HEK293T (cell line): ENCODE results near the gene EDN1.

Experiments
- ARNT ChIP-seq: fragments of 450-650 bp; IDR thresholded peaks from 2 replicates; pipeline ENCODE4 v1.6.1; 2017; ENCODE audit warnings: mild to moderate bottlenecking
- ELF4 ChIP-seq: fragments of 450-650 bp; IDR thresholded peaks from 2 replicates; pipeline ENCODE4 v1.6.1; 2017; ENCODE audit warnings: antibody characterized with exemption
- SP1 ChIP-seq: fragments of 450-650 bp; IDR thresholded peaks from 2 replicates; pipeline ENCODE4 v1.6.1; 2017
- SUZ12 ChIP-seq: fragments of 450-650 bp; IDR thresholded peaks from 2 replicates; pipeline ENCODE4 v1.6.1; 2016; ENCODE audit warnings: mild to moderate bottlenecking

DNA sequence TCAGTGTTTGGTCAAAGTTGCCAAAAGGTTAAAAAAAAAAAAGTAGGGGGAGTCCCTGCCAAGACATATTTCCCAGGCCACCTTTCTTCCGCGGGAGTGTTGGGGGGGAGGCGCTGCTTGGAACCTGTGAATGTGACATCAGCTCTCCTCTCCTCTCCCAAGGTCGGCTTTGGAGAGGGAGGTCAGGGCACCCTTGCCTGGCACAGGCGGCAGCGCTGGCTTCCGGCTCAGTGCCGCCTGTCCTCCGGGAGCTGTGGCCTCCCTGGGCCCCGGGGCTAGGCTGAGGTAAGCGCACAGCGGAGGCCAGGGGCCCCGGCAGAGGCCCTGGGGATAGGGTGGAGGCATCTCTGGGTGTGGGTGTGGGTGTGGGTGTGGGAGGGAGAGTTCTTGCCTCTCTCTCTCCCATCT is 1.9 kb upstream of the EDN1 start:
- TF ChIP-seq SUZ12 (no peak), ARNT (no peak), SP1 (no peak), ELF4 (no peak)
